ENCODE measurements around the gene MEG3.

DNA sequence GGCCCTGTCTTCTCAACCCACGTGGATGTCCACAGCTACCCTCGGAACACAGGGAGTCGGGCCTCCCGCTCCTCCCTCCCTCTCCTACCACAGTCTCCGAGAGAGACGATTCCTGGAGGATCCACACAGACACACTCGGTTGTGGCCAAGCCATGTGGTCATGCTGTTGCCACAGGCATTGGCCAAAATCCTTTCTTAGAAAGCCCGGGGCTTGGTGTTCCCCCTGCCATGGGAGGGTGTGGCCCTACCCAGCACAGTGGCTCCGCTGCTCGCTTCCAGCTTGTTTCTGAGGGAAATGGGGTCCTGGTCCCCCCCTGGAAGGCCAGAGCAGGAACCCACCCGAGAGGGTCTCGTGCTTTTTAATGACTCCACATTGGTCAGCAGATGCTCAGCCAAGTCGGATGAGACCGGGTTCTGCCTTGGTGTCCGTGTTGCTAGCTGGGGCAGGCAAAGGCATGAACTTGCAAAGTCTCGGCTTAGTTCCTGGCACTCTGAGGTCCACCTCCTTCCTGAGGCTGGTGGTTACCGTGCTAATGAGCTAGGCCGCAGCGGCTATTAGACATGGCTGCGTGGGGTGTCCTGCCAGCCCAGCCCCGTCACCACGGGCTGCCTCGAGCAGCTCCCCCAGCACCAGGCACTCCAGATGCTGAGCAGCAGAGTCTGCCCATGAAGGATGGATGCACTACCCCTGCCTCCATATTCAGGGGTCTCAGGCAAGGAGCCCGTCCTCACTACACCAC lies 46.8 kb upstream of the MEG3 start:
- TF ChIP-seq, protein P1, sequence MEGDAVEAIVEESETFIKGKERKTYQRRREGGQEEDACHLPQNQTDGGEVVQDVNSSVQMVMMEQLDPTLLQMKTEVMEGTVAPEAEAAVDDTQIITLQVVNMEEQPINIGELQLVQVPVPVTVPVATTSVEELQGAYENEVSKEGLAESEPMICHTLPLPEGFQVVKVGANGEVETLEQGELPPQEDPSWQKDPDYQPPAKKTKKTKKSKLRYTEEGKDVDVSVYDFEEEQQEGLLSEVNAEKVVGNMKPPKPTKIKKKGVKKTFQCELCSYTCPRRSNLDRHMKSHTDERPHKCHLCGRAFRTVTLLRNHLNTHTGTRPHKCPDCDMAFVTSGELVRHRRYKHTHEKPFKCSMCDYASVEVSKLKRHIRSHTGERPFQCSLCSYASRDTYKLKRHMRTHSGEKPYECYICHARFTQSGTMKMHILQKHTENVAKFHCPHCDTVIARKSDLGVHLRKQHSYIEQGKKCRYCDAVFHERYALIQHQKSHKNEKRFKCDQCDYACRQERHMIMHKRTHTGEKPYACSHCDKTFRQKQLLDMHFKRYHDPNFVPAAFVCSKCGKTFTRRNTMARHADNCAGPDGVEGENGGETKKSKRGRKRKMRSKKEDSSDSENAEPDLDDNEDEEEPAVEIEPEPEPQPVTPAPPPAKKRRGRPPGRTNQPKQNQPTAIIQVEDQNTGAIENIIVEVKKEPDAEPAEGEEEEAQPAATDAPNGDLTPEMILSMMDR (conservative IDR thresholded peaks at IDR 0.05; ENCODE audit: low read length), result no peak
- TF ChIP-seq EZH2phosphoT487 (IDR thresholded peaks at IDR 0.05; ENCODE audit: borderline replicate concordance, low read depth, low read length), result no peak

Measured in OCI-LY7 (cell line).